Tibial artery (tissue), 4 donors: ENCODE data around the gene NPC2.

ENCODE experiments used
- DNase-seq, 2 donors: peaks; one replicate each; pipeline ENCODE4 v3.0.0-alpha.2; 2019
- H3K27ac ChIP-seq, 2 donors: fragments of 200-600 bp; sonication (generic) in 1 of 2; 1 replicate in 1 of 2; 2 replicates in 1 of 2; pipeline ENCODE4 v1.5.1; 2018 to 2019; ENCODE audit warnings: mild to moderate bottlenecking in 1 of 2
- H3K27me3 ChIP-seq, 2 donors: fragments of 200-600 bp; sonication (generic) in 1 of 2; one replicate each; pipeline versions ENCODE4 v1.5.1 to v1.6.0; 2016 to 2019
- H3K36me3 ChIP-seq, 3 donors: fragments of 200-600 bp; sonication (generic) in 2 of 3; one replicate each; pipeline ENCODE4 v1.5.1; 2016 to 2019; ENCODE audit warnings: mild to moderate bottlenecking in 2 of 3
- H3K4me1 ChIP-seq, 4 donors: fragments of 200-600 bp; sonication (generic) in 2 of 4; 1 replicate in 3 of 4; 2 replicates in 1 of 4; pipeline ENCODE4 v1.5.1; 2016 to 2019
- H3K4me3 ChIP-seq, 2 donors: fragments of 200-600 bp; sonication (generic) in 1 of 2; 1 replicate in 1 of 2; 2 replicates in 1 of 2; pipeline ENCODE4 v1.5.1; 2018 to 2019; ENCODE audit warnings: mild to moderate bottlenecking in 2 of 2
- H3K9me3 ChIP-seq, 3 donors: fragments of 200-600 bp; sonication (generic) in 1 of 3; one replicate each; pipeline ENCODE4 v1.5.1; 2016 to 2019
- CTCF ChIP-seq, 2 experiments: fragments of 200-600 bp in 1 of 2; fragments of 450-650 bp in 1 of 2; IDR thresholded peaks; one replicate each; pipeline ENCODE4 v1.5.1; 2017 to 2019; ENCODE audit warnings: antibody characterized with exemption in 2 of 2, mild to moderate bottlenecking in 1 of 2, moderate library complexity in 1 of 2
- intact Hi-C: fragments of 100-400 bp; cut with DNase I; formaldehyde crosslinking; loops from one replicate; pipeline ENCODE4 v1.15.0; 2023; ENCODE audit warnings: low total_unique reads

The NPC2 gene

GRCh38 chr14:74528886-74529285 is 35.8 kb upstream of the NPC2 start:
- peak overlapping the region in 1 of 2 donors; percentile 12 for H3K27ac ChIP-seq
- H3K4me1 ChIP-seq, result peaks cover 0 to 27% (median 3%) of the 10 kb centered on the region in 4 donors
- intact Hi-C loops, result no loop called here
- no peaks in the 10 kb centered on the region for H3K27me3 ChIP-seq
- no peak overlapping the region for H3K4me3 ChIP-seq
- no peak for DNase-seq
- peaks cover 0 to 86% (median 31%) of the 10 kb centered on the region in 3 donors for H3K36me3 ChIP-seq
- no peaks in the 10 kb centered on the region for H3K9me3 ChIP-seq
- TF ChIP-seq CTCF (IDR thresholded peaks at IDR 0.05), result no peak

- H3K27me3 ChIP-seq, result no peaks in the 10 kb centered on the region
- no peak overlapping the region for H3K4me3 ChIP-seq
- peak overlapping the region in 1 of 2 donors; percentile 12 for H3K27ac ChIP-seq
- H3K9me3 ChIP-seq, result no peaks in the 10 kb centered on the region
- DNase-seq, result no peak
- TF ChIP-seq CTCF (IDR thresholded peaks at IDR 0.05), result no peak
- peaks cover 0 to 83% (median 35%) of the 10 kb centered on the region in 3 donors for H3K36me3 ChIP-seq
- H3K4me1 ChIP-seq, result peaks cover 0 to 28% (median 3%) of the 10 kb centered on the region in 4 donors
- intact Hi-C loops, result no loop called here
Measured at GRCh38 chr14:74528406-74528805, 35.3 kb upstream of the NPC2 start.

GRCh38 chr14:74527736-74528280 is 34.7 kb upstream of the NPC2 start:
- DNase-seq, result no peak
- Histone ChIP-seq H3K27me3 (no peaks in the 10 kb centered on the region), H3K9me3 (no peaks in the 10 kb centered on the region), H3K27ac (peak overlapping the region in 1 of 2 donors; percentile 12), H3K4me3 (no peak overlapping the region), H3K36me3 (peaks cover under 1 to 84% (median 39%) of the 10 kb centered on the region in 3 donors), H3K4me1 (peaks cover 0 to 32% (median 3%) of the 10 kb centered on the region in 4 donors)
- no peak for TF ChIP-seq CTCF (IDR thresholded peaks at IDR 0.05)
- intact Hi-C loops, result no loop called here

- DNase-seq, result no peak
- Histone ChIP-seq H3K4me3 (no peak overlapping the region), H3K27me3 (no peaks in the 10 kb centered on the region), H3K9me3 (no peaks in the 10 kb centered on the region), H3K4me1 (peaks cover 0 to 32% (median 3%) of the 10 kb centered on the region in 4 donors), H3K27ac (peak overlapping the region; percentile 9 to 10), H3K36me3 (peaks cover 6 to 84% (median 47%) of the 10 kb centered on the region in 3 donors)
- intact Hi-C loops, result no loop called here
- TF ChIP-seq CTCF (IDR thresholded peaks at IDR 0.05), result no peak
Measured at GRCh38 chr14:74526854-74527585, 33.9 kb upstream of the NPC2 start.

- Histone ChIP-seq H3K4me3 (no peak overlapping the region), H3K9me3 (no peaks in the 10 kb centered on the region), H3K4me1 (peaks cover 0 to 32% (median 3%) of the 10 kb centered on the region in 4 donors), H3K27ac (peak overlapping the region; percentile 36 to 43), H3K36me3 (peaks cover 14 to 86% (median 56%) of the 10 kb centered on the region in 3 donors), H3K27me3 (no peaks in the 10 kb centered on the region)
- intact Hi-C loops, result no loop called here
- no peak for TF ChIP-seq CTCF (IDR thresholded peaks at IDR 0.05)
- DNase-seq, result no peak
Measured at GRCh38 chr14:74525361-74525851, 32.3 kb upstream of the NPC2 start.
